Activated naive CD4-positive, alpha-beta T cell treated with anti-CD3 and anti-CD28 coated beads, Interleukin-2, amount 10 ng/mL, durations not matched to agents 7 days and 5 days (primary cell): ENCODE results near the gene PTPRD.

Experiments
- CTCF ChIA-PET: fragments of 350-600 bp; sonication (Branson Sonifier 250); formaldehyde crosslinking; loops from one replicate; lab custom pipeline; 2021; ENCODE audit warnings: antibody characterized with exemption; lab: Charles Lee
- DNase-seq: peaks from one replicate; pipeline ENCODE4 v3.0.0-alpha.2; 2020
- H3K27ac Mint-ChIP-seq: one replicate; pipeline ENCODE4 v1.8.0; 2021; ENCODE audit warnings: mild to moderate bottlenecking, moderate library complexity, mixed read lengths
- H3K27me3 Mint-ChIP-seq: one replicate; pipeline ENCODE4 v1.8.0; 2021; ENCODE audit warnings: mild to moderate bottlenecking, mixed read lengths
- H3K36me3 Mint-ChIP-seq: one replicate; pipeline ENCODE4 v1.8.0; 2021; ENCODE audit warnings: mixed read lengths
- H3K4me1 Mint-ChIP-seq: one replicate; pipeline ENCODE4 v1.8.0; 2021; ENCODE audit warnings: mixed read lengths
- H3K4me3 Mint-ChIP-seq: one replicate; pipeline ENCODE4 v1.8.0; 2021; ENCODE audit warnings: mild to moderate bottlenecking, moderate library complexity, mixed read lengths
- H3K9me3 Mint-ChIP-seq: one replicate; pipeline ENCODE4 v1.8.0; 2021; ENCODE audit warnings: mixed read lengths

The PTPRD gene

GRCh38 chr9:9620736-9621135 is 992.1 kb downstream of the PTPRD start:
- CTCF ChIA-PET, result no interaction called here
- H3K9me3 Mint-ChIP-seq, result no peaks in the 10 kb centered on the region
- no peaks in the 10 kb centered on the region for H3K27me3 Mint-ChIP-seq
- no peaks in the 10 kb centered on the region for H3K36me3 Mint-ChIP-seq
- H3K4me1 Mint-ChIP-seq, result no peaks in the 10 kb centered on the region
- DNase-seq, result no peak
- no peak overlapping the region for H3K4me3 Mint-ChIP-seq
- H3K27ac Mint-ChIP-seq, result no peak overlapping the region

DNA sequence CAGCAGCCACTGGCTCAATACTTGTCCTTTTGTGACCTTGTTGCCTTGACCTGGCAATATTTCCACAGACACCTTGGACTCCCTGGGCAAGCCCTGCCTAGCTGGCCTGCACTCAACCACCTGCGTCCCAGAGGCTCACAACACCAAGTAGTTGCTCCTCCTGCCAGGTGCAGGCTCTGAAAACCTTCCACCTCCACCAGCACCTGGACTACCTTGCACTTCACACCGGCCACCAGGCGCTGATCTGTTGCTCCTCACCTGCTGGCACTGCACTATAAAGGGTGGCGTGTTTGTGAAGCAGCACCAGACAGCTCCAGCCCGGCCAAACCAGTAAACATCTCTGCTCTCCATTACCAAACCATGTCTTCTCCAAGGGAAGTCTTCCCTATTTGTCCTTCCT is 997.7 kb downstream of the PTPRD start:
- H3K9me3 Mint-ChIP-seq, result no peaks in the 10 kb centered on the region
- no peak overlapping the region for H3K27ac Mint-ChIP-seq
- no peak for DNase-seq
- no peaks in the 10 kb centered on the region for H3K27me3 Mint-ChIP-seq
- no peak overlapping the region for H3K4me3 Mint-ChIP-seq
- peaks cover 5% of the 10 kb centered on the region for H3K4me1 Mint-ChIP-seq
- H3K36me3 Mint-ChIP-seq, result no peaks in the 10 kb centered on the region
- CTCF ChIA-PET, result interaction anchor here (0.5 kb wide), 1 partner anchor 361 kb away, joined by 3 read pairs; no protein-coding TSS in a partner anchor

DNA sequence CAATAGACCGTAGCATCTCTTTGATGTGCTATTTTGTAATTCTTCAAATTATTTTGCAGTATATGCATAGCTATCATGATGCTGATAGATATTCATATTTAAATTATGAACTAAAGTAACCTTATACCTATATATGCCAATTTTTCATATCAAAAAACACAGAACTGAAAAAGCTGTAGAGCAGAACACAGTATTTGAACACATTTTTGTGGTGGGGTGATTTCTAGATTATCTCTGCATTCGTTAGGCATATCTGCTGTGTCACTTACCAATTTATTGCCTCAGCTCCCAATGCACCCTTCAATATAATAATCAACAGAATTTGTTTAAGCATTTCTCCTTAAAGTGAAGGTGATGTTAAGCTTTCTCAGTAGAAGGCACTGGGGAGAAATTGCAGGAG is 998.2 kb downstream of the PTPRD start:
- no peak overlapping the region for H3K27ac Mint-ChIP-seq
- DNase-seq, result no peak
- no peak overlapping the region for H3K4me3 Mint-ChIP-seq
- H3K27me3 Mint-ChIP-seq, result no peaks in the 10 kb centered on the region
- no peaks in the 10 kb centered on the region for H3K36me3 Mint-ChIP-seq
- CTCF ChIA-PET, result no interaction called here
- H3K4me1 Mint-ChIP-seq, result peaks cover 5% of the 10 kb centered on the region
- no peaks in the 10 kb centered on the region for H3K9me3 Mint-ChIP-seq

GRCh38 chr9:9612755-9613154 is 1000.0 kb downstream of the PTPRD start:
- Mint-ChIP-seq H3K27ac (no peak overlapping the region), H3K4me3 (no peak overlapping the region), H3K4me1 (peaks cover 5% of the 10 kb centered on the region), H3K36me3 (no peaks in the 10 kb centered on the region), H3K9me3 (no peaks in the 10 kb centered on the region), H3K27me3 (no peaks in the 10 kb centered on the region)
- CTCF ChIA-PET, result no interaction called here
- no peak for DNase-seq

GRCh38 chr9:9612270-9612669 is 1000.5 kb downstream of the PTPRD start:
- no peaks in the 10 kb centered on the region for H3K27me3 Mint-ChIP-seq
- H3K9me3 Mint-ChIP-seq, result no peaks in the 10 kb centered on the region
- H3K27ac Mint-ChIP-seq, result no peak overlapping the region
- no peak for DNase-seq
- CTCF ChIA-PET, result no interaction called here
- H3K4me1 Mint-ChIP-seq, result peaks cover 5% of the 10 kb centered on the region
- no peaks in the 10 kb centered on the region for H3K36me3 Mint-ChIP-seq
- no peak overlapping the region for H3K4me3 Mint-ChIP-seq

DNA sequence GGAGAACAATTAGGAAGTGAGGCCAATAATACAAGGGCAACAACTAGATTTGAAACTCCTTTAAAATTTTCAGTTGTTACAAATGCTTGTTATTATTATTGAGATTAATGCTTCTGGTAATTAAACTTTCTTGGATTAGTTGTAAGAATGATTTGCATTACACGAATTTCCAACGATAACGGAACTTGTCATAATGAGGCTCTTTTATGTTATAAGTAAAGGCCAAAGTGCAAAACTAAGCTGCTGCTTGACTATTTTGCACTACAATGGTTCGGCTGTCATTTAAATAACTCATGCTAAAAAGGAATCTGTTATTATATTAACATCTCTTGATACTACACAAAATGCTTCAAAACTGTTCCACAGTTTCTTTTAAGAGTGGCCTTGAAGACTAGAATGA is 1007.1 kb downstream of the PTPRD start:
- H3K27ac Mint-ChIP-seq, result no peak overlapping the region
- H3K4me1 Mint-ChIP-seq, result no peaks in the 10 kb centered on the region
- no peaks in the 10 kb centered on the region for H3K36me3 Mint-ChIP-seq
- DNase-seq, result no peak
- no peaks in the 10 kb centered on the region for H3K27me3 Mint-ChIP-seq
- no peaks in the 10 kb centered on the region for H3K9me3 Mint-ChIP-seq
- CTCF ChIA-PET, result interaction anchor here (0.9 kb wide), 1 partner anchor 336 kb away, joined by 3 read pairs; no protein-coding TSS in a partner anchor
- H3K4me3 Mint-ChIP-seq, result no peak overlapping the region

GRCh38 chr9:9603345-9603744 is 1009.5 kb downstream of the PTPRD start:
- Mint-ChIP-seq H3K36me3 (no peaks in the 10 kb centered on the region), H3K4me3 (no peak overlapping the region), H3K9me3 (no peaks in the 10 kb centered on the region), H3K27me3 (no peaks in the 10 kb centered on the region), H3K4me1 (no peaks in the 10 kb centered on the region), H3K27ac (no peak overlapping the region)
- DNase-seq, result no peak
- CTCF ChIA-PET, result no interaction called here

DNA sequence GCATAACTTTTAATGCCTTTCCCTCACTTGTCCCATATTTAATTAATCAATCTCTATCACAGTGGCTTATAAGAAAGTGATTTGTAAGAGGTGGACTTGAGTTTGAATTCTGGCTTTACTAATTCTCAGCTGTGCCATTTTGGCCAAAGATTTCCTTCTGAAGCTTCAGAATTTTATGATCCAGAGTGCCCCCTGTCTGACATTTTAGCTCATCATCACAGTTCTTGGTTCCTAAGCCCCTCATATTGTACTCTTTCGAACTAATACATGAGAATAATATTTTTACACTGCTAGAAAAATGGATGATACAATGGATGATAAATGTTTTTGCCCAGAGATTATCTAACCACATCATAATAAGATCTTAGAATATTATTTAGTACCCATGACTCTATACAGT is 1014.1 kb downstream of the PTPRD start:
- DNase-seq, result no peak
- no peaks in the 10 kb centered on the region for H3K9me3 Mint-ChIP-seq
- H3K27me3 Mint-ChIP-seq, result no peaks in the 10 kb centered on the region
- H3K36me3 Mint-ChIP-seq, result no peaks in the 10 kb centered on the region
- no peak overlapping the region for H3K27ac Mint-ChIP-seq
- H3K4me1 Mint-ChIP-seq, result no peaks in the 10 kb centered on the region
- CTCF ChIA-PET, result no interaction called here
- H3K4me3 Mint-ChIP-seq, result no peak overlapping the region

DNA sequence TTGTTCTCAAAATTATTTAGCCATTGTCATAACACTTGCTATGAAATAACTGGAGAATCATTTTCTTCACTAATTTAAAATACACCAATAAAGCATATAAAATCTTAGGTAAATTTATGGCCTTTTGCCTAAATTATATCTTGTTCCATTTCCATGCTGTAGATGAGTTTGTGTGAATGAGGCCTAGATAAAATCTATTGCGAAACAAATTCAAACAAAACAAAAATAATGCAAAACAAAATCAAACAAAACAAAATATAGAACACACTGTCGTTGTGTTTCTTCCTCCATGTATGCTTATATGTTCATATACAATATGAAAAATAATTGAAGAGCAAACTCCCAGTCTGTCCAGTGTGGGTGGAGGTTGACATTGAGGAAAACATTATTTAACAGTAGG is 1020.7 kb downstream of the PTPRD start:
- CTCF ChIA-PET, result no interaction called here
- no peak for DNase-seq
- Mint-ChIP-seq H3K4me3 (no peak overlapping the region), H3K4me1 (no peaks in the 10 kb centered on the region), H3K27me3 (no peaks in the 10 kb centered on the region), H3K27ac (no peak overlapping the region), H3K9me3 (no peaks in the 10 kb centered on the region), H3K36me3 (no peaks in the 10 kb centered on the region)

DNA sequence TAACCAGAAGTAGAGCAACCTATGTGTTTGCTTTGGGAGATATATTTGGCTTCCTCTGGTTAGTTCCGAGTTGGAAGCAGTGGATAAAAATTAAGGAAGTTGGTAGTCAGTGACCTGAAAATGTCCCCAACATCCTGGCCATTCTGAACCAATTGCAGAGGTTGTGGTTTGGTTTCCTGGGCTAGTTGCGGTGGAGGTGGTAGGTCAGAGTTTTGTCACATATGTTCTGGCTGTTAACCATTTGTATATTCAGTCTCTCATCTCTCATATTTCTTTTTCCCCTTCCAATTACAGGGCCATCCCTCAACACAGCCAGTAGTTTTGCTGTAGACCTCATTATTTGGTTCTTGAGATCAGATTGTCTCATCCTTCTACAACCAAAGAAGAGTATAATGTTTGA is 1026.9 kb downstream of the PTPRD start:
- no peaks in the 10 kb centered on the region for H3K36me3 Mint-ChIP-seq
- H3K27ac Mint-ChIP-seq, result no peak overlapping the region
- DNase-seq, result no peak
- no peaks in the 10 kb centered on the region for H3K9me3 Mint-ChIP-seq
- no peak overlapping the region for H3K4me3 Mint-ChIP-seq
- no peaks in the 10 kb centered on the region for H3K4me1 Mint-ChIP-seq
- CTCF ChIA-PET, result no interaction called here
- H3K27me3 Mint-ChIP-seq, result no peaks in the 10 kb centered on the region

DNA sequence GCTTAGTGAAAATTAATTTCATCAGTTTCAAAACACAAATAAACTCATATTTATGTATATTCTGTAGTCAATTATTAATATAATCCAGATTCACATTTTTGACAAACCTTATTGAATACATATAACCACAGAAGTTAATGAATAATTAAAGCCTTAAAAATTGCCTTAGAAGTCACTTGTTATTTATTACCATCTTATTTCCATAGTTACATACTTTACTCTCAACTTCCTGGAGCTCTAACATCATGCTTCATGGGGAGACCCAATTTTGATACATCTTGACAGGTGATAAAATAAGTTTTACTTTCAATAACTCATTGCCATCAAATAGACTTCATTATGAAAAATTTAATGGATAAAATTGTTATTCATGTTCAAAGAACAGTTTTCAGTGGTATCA is 1038.7 kb downstream of the PTPRD start:
- Mint-ChIP-seq H3K36me3 (no peaks in the 10 kb centered on the region), H3K4me1 (no peaks in the 10 kb centered on the region), H3K27ac (no peak overlapping the region), H3K9me3 (no peaks in the 10 kb centered on the region), H3K27me3 (no peaks in the 10 kb centered on the region), H3K4me3 (no peak overlapping the region)
- CTCF ChIA-PET, result no interaction called here
- no peak for DNase-seq

DNA sequence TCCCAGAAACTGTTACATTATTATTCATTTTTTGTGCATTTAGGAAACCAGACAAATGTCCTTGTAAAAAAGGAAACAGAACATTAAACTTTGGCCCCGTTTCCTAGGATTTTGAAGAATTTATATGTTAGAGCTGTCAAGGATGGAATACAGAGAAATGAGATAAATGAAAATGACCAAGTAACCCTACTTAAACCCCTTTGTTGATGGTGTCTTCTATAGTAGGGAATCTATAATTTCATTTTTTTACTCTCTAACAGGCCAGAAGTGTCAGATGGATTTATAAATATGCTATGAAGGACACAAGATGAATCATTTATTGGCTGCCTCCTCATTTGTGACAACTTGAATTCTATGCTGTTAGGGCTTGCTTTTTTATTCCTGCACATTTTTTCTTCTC is 1047.1 kb downstream of the PTPRD start:
- Mint-ChIP-seq H3K27me3 (no peaks in the 10 kb centered on the region), H3K4me1 (no peaks in the 10 kb centered on the region), H3K4me3 (no peak overlapping the region), H3K36me3 (no peaks in the 10 kb centered on the region), H3K27ac (no peak overlapping the region), H3K9me3 (no peaks in the 10 kb centered on the region)
- no peak for DNase-seq
- CTCF ChIA-PET, result no interaction called here

- peaks cover 4% of the 10 kb centered on the region for H3K9me3 Mint-ChIP-seq
- no peak overlapping the region for H3K27ac Mint-ChIP-seq
- H3K36me3 Mint-ChIP-seq, result no peaks in the 10 kb centered on the region
- H3K4me1 Mint-ChIP-seq, result no peaks in the 10 kb centered on the region
- no peaks in the 10 kb centered on the region for H3K27me3 Mint-ChIP-seq
- no peak for DNase-seq
- CTCF ChIA-PET, result no interaction called here
- no peak overlapping the region for H3K4me3 Mint-ChIP-seq
Observed at GRCh38 chr9:9563817-9564216, 1049.0 kb downstream of the PTPRD start.

DNA sequence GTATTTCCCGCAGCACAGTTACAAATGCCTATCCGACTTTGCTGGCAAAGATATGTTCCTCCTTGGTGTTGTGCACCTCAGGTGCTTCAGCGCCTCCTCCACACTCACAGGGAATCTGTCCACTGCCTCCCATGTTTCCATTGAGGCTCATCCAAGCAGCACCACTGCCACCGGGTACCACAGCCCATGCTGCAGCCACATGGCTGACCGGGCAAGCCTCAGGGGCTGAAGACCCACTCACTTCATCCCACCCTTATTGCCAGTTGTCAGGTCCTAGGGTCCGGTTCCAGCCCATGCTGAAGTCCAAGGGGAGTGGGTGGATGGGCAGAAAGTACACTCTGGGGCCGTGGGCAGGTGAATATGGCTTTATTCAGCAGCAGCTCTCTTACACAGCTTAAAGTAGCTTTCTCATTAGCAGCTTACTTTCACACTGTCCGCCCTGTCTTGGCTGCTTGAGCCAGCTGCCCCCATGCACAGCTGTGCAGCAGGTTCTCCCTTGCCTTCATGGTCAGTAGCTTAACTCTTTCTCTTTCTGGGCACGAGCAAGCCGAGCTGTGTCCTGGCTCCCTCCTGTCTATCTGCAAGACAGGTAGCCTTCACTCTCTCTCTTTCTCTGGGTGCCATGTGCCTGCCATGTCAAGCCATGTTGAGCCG is 1052.3 kb downstream of the PTPRD start:
- Mint-ChIP-seq H3K27ac (no peak overlapping the region), H3K4me1 (no peaks in the 10 kb centered on the region), H3K27me3 (no peaks in the 10 kb centered on the region), H3K36me3 (no peaks in the 10 kb centered on the region), H3K4me3 (no peak overlapping the region), H3K9me3 (peaks cover 4% of the 10 kb centered on the region)
- CTCF ChIA-PET, result no interaction called here
- no peak for DNase-seq

- Mint-ChIP-seq H3K27ac (no peak overlapping the region), H3K27me3 (no peaks in the 10 kb centered on the region), H3K36me3 (no peaks in the 10 kb centered on the region), H3K4me1 (no peaks in the 10 kb centered on the region), H3K4me3 (no peak overlapping the region), H3K9me3 (peaks cover 4% of the 10 kb centered on the region)
- CTCF ChIA-PET, result interaction anchor here (0.6 kb wide), 1 partner anchor 30 kb away, joined by 3 read pairs; no protein-coding TSS in a partner anchor
- no peak for DNase-seq
Observed at GRCh38 chr9:9558907-9559306, 1053.9 kb downstream of the PTPRD start.
